Cardiac septum (tissue), 1 donor: Measurements from ENCODE around the gene TLX1. TPM values are rescaled to one million over a fixed set of nuclear protein-coding genes. Genes with fewer than 3 reads are reported as not detected.

Source experiments
- DNase-seq: peaks from one replicate; pipeline ENCODE4 v3.0.0-alpha.2; 2020; ENCODE audit warnings: low spot score
- intact Hi-C: fragments of 100-400 bp; cut with DNase I; formaldehyde crosslinking; loops from one replicate; pipeline ENCODE4 v1.14.0; 2022
- long read RNA-seq: library from polyadenylated mRNA; unstranded; transcript quantifications from one replicate; pipeline ENCODE4 v2.0.0, GENCODE V29; 2021
- total RNA-seq: library from RNA; stranded (reverse); fragmentation: NEBNext Ultra II Directional; extraction: Animal tissue kit (Norgen Biotek cat#: 25700); gene quantifications from one replicate; pipeline ENCODE4 v1.2.1, GENCODE V29; 2021
- donor health status: DM: no; HTN: no; CAD: no.

TLX1 gene
- total RNA-seq = not detected
- long read RNA-seq = 0 reads

GRCh38 chr10:101130984-101131961 lies at the start of gene TLX1:
TLX1 (plus strand) TSS chr10:101131300; CDS start chr10:101131542, 242 bp downstream.
- intact Hi-C loops = no loop called here
- no peak for DNase-seq

GRCh38 chr10:101085846-101086245 lies 45.3 kb upstream of the TLX1 start:
- intact Hi-C loops = no loop called here

GRCh38 chr10:101087376-101087775 lies 43.7 kb upstream of the TLX1 start:
- no peak for DNase-seq
- intact Hi-C loops = no loop called here

More at GRCh38 chr10:101085846-101086245, 45.3 kb upstream of the TLX1 start:
- DNase-seq = no peak

- intact Hi-C loops = no loop called here
These were observed 43.1 kb upstream of the TLX1 start for GRCh38 chr10:101087965-101088364.

GRCh38 chr10:101089520-101090299 lies 41.4 kb upstream of the TLX1 start:
- no peak for DNase-seq
- intact Hi-C loops = no loop called here

More at GRCh38 chr10:101087965-101088364, 43.1 kb upstream of the TLX1 start:
- no peak for DNase-seq

- intact Hi-C loops = no loop called here
- no peak for DNase-seq
These were observed 40.5 kb upstream of the TLX1 start for GRCh38 chr10:101090597-101090996.

- intact Hi-C loops = no loop called here
- DNase-seq = no peak
These were observed 39.4 kb upstream of the TLX1 start for GRCh38 chr10:101091546-101092290.

GRCh38 chr10:101092881-101093354 lies 38.2 kb upstream of the TLX1 start:
- intact Hi-C loops = no loop called here
- DNase-seq = no peak

GRCh38 chr10:101094121-101094879 lies 36.8 kb upstream of the TLX1 start:
- intact Hi-C loops = no loop called here
- DNase-seq = no peak

- intact Hi-C loops = no loop called here
- no peak for DNase-seq
These were observed 36.1 kb upstream of the TLX1 start for GRCh38 chr10:101095004-101095403.

- intact Hi-C loops = loop anchor here (2.0 kb wide), 1 partner anchor 45 kb away; no protein-coding TSS in a partner anchor
- no peak for DNase-seq
These were observed 35.4 kb upstream of the TLX1 start for GRCh38 chr10:101095550-101096213.

- intact Hi-C loops = loop anchor here (2.0 kb wide), 1 partner anchor 44 kb away; no protein-coding TSS in a partner anchor
These were observed 34.7 kb upstream of the TLX1 start for GRCh38 chr10:101096378-101096777.

GRCh38 chr10:101097881-101098280 lies 33.2 kb upstream of the TLX1 start:
- intact Hi-C loops = loop anchor here (2.0 kb wide), 1 partner anchor 43 kb away; no protein-coding TSS in a partner anchor
- DNase-seq = no peak

More at GRCh38 chr10:101096378-101096777, 34.7 kb upstream of the TLX1 start:
- DNase-seq = no peak

GRCh38 chr10:101099901-101100300 lies 31.2 kb upstream of the TLX1 start:
- intact Hi-C loops = no loop called here
- DNase-seq = no peak

GRCh38 chr10:101101372-101101881 lies 29.7 kb upstream of the TLX1 start:
- intact Hi-C loops = no loop called here
- DNase-seq = no peak

GRCh38 chr10:101103430-101103829 lies 27.7 kb upstream of the TLX1 start:
- intact Hi-C loops = no loop called here
- DNase-seq = no peak

GRCh38 chr10:101106351-101106750 lies 24.7 kb upstream of the TLX1 start:
- DNase-seq = no peak
- intact Hi-C loops = no loop called here

- no peak for DNase-seq
- intact Hi-C loops = no loop called here
These were observed 23.3 kb upstream of the TLX1 start for GRCh38 chr10:101107771-101108170.
